GM19351 (cell line): ENCODE measurements around the gene SPHK2.

Experiments used
- ATAC-seq: cut with Tn5 transposase; IDR thresholded peaks from one replicate; pipeline ENCODE4 v1.9.1; 2021; ENCODE audit warnings: mild to moderate bottlenecking, moderate library complexity; ENCODE audit not compliant: unreplicated experiment

The SPHK2 gene

GRCh38 chr19:48635966-48636858 is 16.9 kb downstream of the SPHK2 start:
- no peak for ATAC-seq

DNA sequence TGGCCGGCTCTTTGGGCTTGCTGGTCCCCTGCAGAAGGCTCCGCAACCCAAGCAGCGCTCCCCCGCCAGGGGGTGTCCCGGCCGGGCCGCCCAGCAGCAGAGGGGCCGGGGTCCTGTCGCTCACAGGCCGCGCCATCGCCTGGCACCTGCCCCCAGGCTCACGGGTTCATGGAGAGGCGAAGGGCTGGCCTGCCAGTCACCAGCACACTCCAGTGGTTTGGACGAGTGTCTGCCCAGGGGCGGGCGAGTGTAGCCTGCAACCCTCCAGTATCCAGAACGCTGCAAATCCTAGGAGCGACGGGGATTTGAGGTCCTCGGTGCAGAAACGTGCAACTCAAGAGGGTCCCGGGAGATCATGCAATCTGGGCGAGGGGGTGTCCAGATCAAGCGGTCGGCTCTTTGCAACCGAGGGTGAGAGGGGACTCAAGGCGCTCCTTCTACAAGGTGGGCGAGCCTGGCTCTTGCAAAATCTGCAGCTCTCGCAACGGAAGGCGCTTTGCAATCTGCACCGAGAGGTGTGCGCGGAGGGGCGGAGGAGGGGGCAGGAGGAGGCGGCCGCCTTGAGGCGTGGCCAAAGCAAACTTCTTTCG is 17.6 kb downstream of the SPHK2 start, which contains the start of gene DBP:
Gene DBP, minus strand, starts transcription at position 521 of the 590 bp plus-strand sequence. Its CDS starts 385 bp downstream, at position 136.
- ATAC-seq: no peak

DNA sequence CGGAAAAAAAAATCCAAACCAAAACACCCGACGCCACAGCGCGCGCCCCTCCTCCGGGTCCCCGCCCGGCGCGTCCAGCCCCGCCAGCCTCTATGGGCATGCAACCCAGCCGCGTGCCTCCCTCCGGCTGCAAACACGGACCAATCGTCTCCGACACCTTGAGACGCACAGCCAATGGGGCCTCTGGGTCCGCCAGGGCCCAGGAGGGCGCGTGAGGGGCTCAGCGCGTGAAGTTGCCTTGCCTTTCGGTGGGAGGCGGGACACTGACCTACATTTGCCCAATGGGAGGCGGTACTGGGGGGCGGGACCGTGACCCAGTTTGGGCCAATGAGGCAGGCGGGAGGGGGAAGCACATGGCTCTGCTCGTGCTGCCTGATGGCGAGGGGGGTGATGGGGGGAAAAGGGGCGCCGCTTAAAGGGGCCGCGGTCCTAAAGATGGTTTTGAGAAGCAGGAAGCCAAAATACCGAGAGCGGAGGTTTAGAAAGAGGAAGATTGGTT is 18.2 kb downstream of the SPHK2 start:
- peak; percentile 65 for ATAC-seq

DNA sequence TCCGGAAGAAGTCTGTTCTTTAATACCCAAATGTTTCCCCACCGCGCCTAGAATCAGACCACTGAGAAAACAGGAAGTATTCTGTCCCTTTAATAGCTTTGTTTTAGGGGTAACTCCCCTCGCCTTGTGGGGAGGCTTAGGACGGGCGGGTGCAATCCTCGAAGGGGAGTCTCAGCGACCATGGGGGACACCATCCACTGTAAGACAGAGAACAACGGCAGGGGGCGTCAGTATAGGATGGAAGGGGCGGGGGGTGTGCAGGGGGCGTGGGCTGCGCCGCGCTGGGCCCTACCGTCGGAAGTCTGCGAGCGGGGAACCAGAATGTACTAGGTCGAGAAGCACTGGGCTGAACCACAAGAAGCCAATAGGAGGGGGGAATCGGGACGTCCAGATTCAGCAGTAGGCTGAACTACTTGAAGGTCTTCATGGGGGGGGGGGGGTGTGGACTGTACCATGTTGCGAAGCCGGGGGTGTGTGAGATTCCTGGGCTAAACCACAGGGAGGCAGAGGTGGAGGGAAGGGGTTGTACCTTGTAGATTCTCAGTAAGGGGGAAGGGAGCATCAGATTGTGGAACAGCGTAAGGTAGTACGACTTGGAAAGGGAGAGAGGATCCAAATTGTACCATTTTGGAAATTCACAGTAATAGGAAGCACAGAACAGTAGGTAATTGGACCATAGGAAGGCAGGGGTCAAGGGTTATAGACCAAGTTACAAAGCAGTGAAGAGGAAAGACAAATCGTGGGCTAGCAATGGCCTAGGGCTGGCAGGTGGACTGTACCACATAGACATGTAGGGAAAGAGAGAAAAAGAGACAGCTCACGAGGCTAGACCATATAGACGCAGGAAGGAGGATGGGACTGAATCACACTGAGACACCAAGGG is 18.9 kb downstream of the SPHK2 start:
- ATAC-seq: peak; percentile 20

DNA sequence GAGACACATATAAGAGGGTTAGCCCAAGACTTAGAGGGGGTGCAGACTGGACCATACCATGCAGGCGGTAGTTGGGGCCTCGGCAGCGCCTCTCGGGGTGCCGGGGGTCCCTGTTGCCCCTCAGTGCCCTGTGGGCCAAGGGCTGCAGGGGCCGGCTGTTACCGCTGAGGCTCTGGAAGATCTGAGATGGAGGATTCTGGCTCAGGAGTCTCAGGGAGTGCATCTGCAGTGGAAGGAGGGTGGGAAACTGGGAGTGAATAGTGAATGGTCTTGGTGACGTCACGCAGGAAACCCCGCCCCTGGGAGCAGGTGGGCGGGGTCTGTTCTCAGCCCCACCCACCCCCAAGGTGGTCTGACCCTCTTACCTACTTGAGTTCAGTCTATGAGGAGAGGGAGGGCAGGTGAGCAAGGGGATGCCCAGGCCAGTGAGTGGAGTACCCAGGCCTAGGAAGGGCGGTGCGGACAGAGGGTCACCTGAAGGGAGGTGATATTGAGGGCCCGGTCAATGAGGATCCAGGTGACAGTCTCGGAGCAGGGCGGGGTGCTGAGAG is 19.6 kb downstream of the SPHK2 start:
- no peak for ATAC-seq

DNA sequence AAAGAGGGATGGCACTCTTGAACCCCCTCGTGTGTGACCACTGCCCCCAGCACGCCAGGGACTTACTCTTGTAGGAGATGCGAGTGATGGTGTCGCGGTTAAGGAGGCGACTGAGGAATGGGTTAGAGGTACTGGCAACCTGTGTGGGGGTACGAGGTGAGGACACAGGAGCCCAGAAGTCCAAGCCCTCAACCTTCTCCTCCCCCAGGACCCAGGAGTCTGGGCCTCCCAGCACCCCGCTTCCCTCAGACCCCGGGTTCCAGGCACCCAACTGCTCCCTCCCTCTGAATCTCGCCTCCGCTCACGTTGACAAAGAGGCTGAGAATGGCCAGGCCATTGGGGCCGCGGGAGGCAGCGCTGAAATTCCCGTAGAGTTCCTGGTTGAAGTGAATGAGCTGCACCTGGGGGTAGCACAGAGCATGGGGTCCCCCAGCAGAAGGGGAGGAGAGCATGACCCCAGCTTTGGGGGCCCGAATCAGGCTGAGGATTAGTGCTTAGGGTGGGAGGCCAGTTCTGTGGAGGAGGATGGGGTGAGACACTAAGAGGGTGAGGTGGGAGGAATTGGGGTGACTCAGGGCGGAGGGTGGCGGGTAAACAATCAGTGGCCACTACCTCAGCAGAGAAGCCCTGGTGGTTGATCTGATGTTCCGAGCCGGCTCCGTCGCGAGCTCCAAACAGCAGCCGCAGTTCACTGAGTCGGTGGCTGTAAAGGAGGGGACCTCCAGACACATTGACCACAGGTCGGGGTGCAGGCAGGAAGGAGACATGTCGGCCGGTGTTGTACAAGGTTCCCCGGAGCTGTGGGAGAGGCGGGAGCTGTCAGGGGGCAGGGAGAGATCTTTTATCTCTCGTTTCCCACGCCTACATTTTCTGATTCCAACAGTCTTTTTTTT is 20.4 kb downstream of the SPHK2 start:
- ATAC-seq: no peak

DNA sequence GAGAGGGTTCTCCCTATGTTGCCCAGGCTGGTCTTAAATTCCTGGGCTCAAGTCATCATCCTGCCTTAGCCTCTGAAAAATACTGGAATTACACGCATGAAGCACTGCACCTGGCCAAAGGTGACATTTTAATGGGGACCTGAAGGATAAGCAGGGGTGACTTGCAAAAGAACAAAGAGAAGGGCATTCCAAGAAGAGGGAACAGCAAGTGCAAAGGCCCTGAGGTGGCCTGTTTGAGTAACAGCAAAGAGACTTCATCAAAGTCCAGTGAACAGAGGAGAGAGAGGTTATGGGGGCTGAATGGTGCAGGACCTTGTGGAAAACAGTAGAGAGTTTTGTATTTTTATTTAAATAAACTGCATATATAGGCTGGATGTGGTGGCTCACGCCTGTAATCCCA is 22.5 kb downstream of the SPHK2 start:
- ATAC-seq: no peak

GRCh38 chr19:48642862-48643261 is 23.6 kb downstream of the SPHK2 start:
- no peak for ATAC-seq

- ATAC-seq: no peak
Measured at GRCh38 chr19:48644355-48644754, 25.0 kb downstream of the SPHK2 start.

DNA sequence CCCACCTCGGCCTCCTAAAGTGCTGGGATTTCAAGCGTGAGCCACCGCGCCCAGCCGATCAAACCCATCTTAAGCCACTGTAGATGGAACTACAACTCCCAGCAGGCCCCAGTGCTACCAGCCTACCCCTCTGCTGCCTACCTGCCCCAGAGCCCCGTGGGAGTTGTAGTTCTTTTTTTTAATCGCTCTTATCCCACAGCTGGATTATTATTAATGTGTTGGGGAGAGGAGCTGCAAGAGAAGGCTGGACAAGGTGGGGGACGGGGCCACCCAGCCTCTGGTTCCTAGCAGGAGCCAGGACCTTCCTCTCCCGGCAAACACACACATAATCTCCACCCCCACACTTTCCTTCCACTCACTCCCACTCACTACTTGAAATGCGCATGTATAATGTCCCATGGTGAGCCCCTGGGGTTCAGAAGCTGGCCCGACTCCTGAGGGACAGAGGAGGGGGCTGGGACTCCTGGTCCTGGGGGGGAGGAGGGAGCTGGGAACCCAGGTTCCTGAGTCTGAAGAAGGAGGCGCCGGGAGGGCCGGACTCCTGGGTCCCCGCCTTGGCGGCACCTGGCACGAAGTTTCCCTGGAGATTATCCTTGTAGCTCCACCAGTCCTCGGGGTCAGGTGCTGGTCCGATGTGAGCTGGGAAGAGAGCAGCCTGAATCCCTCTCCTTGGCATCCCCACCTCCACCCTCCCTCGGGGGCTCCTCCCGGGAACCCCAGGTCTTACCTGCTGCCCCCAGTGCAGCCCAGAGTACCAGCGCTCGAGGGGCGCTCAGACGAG is 25.7 kb downstream of the SPHK2 start:
- peak; percentile 54 for ATAC-seq

- no peak for ATAC-seq
Measured at GRCh38 chr19:48645620-48646000, 26.3 kb downstream of the SPHK2 start.

DNA sequence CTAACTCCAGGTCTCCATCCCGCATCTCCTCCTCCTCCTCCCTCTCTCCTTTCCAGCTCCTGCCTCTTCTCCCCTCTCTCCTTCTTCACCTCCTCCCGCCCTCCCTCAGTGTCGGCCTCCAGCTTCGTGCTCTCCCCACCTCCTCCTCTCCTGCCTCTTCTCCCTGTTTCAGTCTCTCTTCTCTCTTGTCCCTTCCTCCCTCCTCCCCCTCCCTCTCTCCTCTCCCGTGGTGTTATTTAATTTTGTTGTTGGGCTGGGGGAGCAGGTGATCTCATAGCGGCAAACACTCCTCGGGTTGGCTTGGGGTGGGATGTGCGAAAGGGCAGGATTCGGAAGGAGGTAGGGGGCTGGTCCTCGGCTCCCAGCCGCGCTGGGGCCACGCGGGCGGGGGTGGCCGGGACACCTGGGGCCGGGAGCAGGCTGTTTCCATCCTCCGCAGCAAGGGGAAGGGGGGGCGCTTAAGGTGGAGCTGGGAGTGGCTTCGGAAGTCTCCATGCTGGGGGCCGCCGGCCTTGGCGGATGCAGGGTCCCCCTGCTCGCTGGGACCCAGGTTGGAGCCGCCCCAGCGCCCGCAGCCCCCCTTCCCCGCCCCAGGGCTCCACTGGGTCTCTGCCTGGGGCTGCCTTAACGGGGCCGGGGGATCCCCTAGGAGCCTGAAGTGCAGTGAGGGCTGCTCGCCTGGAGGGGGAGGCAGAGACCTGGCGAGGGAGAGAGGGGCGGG is 26.9 kb downstream of the SPHK2 start, which contains the start of gene CA11:
Gene CA11, minus strand, starts transcription at position 187 of the 721 bp plus-strand sequence. CDS start 555 bp downstream, outside the sequence.
- ATAC-seq: peak; percentile 59

- ATAC-seq: no peak
Measured at GRCh38 chr19:48646722-48647216, 27.5 kb downstream of the SPHK2 start.

DNA sequence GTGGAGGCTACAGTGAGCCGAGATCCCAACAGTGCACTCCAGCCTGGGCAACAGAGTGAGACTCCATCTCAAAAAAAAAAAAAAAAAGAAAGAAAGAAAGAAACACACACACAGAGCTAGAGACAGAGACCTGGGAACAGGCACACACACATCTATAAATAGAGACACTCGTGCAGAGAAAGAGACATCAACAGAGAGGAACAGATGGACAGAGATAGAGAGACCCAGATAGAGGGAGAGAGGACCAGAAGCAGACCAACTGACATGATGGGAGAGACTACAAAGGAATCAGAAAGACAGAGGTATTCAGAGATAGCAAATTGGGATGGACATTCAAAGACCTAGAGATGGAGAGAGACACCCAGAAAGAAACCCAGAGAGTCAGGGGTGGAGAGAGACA is 28.8 kb downstream of the SPHK2 start:
- no peak for ATAC-seq

- ATAC-seq: no peak
Measured at GRCh38 chr19:48650974-48651682, 31.8 kb downstream of the SPHK2 start.

DNA sequence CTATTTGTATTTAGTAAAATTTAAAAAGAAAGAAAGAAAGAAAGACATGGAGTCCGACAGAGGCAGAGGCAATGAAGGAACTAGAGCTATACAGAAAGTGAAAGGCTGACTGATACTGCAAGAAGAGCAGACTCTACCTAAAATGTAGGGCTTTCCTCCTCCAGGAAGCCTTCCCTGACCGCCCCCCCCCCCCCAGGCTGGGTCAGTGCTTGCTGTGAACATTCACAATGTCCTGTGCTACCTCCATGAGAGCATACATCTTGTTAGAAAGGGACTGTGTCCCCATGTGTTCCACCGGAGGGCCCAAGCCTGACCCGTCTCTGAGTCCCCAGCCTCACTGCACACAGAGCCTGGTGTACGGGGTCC is 32.4 kb downstream of the SPHK2 start:
- ATAC-seq: no peak

DNA sequence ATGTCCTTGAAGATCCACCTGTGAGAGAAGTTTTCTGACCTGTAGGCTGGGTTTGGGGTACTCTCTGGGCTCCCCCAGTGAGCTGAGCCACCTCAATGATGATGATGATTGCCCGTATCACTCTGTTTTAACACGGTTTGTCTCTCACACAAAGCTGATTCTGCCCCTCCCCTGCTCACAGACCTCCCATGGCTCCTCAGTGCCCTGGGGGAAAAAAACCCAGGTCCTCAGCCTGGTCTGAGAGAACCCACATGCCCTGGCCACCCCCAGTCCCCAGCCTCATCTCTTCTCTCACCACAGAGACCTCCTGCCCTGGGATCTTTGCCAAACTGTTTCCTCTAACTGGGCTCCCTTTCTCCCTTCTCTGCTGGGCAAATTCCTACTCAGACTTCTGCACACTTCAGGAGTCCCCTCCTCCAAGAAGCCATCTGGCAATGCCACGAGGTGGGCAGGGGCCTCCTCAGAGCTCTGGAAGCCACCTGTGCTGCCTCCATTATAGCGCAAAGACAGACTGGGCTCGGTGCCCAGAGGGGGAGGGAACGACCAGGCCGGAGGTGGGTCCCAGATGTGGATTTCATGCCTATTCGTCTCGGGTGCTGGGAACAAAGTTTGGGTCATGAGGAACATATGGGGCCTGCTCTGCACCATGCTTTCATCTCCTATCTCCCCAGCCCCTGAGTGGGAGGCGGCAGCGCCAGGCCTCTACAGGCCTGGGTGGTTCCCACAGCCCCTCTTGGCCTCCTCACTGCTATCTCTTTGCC is 35.2 kb downstream of the SPHK2 start:
- no peak for ATAC-seq
